ENCODE measurements around the gene MRPL33. TPM values are rescaled to one million over a fixed set of nuclear protein-coding genes. Genes with fewer than 3 reads are reported as not detected.

Gene MRPL33
- polyA plus RNA-seq, 1 of the 3 experiments (the other 2 are of a cell fraction), result 132 TPM

GRCh38 chr2:27739058-27739373 is 32.5 kb upstream of the MRPL33 start:
- Histone ChIP-seq H3K79me2 (ENCODE audit: insufficient read depth) (no peaks in the 10 kb centered on the region), H3K4me1 (ENCODE audit: control insufficient read depth in 1 of 2, insufficient read depth in 2 of 2, low read depth in 1 of 2, low read length in 1 of 2) (peaks cover 0 to 19% of the 10 kb centered on the region in 2 experiments; a peak in 2 of 4 replicates), H3K27ac (ENCODE audit: low read depth in 2 of 2, low read length in 1 of 2) (no peak overlapping the region), H3K36me3 (replicated peaks in 1 of 2; ENCODE audit: control insufficient read depth in 1 of 2, insufficient read depth in 2 of 2, low read length in 1 of 2) (no peaks in the 10 kb centered on the region), H3K4me3 (ENCODE audit: low read depth in 2 of 2, low read length in 1 of 2) (no peak overlapping the region), H4K20me1 (ENCODE audit: insufficient read depth) (no peaks in the 10 kb centered on the region), H3K27me3 (ENCODE audit: insufficient read depth) (no peaks in the 10 kb centered on the region), H3K9ac (no peak overlapping the region), H2AFZ (ENCODE audit: low read depth) (no peak overlapping the region), H3F3A (replicated peaks; ENCODE audit: insufficient read depth) (no peaks in the 10 kb centered on the region), H3K9me3 (peaks cover under 1% of the 10 kb centered on the region; the same call in 1 of the 2 replicates), H3K9me2 (no peaks in the 10 kb centered on the region), H3K4me2 (no peak overlapping the region)
- ChIA-PET POLR2A (interaction anchor here (1.0 kb wide), 1 partner anchor 10 kb away, joined by 3 read pairs; no protein-coding TSS in a partner anchor), CTCF (interaction anchor here (1.1 to 6.0 kb wide), 6 partner anchors 11 to 36 kb away, joined by 3 to 52 read pairs (median 10); no protein-coding TSS in a partner anchor)
- 92% methylated on average over 4 of the region's 4 CpGs for WGBS (ENCODE audit: low lambda C conversion rate)
- DNase-seq, result no peak
- TF ChIP-seq ELF1 (IDR thresholded peaks at IDR 0.05) (no peak), RCOR1 (IDR thresholded peaks at IDR 0.05; ENCODE audit: low read length) (no peak), MEF2A (IDR thresholded peaks at IDR 0.05; ENCODE audit: borderline replicate concordance, low read depth) (no peak), PBX3 (IDR thresholded peaks at IDR 0.05) (no peak), RFX5 (IDR thresholded peaks at IDR 0.05; ENCODE audit: low read length) (no peak)

GRCh38 chr2:27741673-27742072 is 29.8 kb upstream of the MRPL33 start:
- ChIA-PET CTCF (interaction anchor here (1.3 to 5.4 kb wide), 3 partner anchors 12 to 655 kb away, joined by 3 to 28 read pairs (median 6); no protein-coding TSS in a partner anchor), POLR2A (no interaction called here)
- H2AFZ ChIP-seq (ENCODE audit: low read depth), result no peak overlapping the region
- no peak overlapping the region for H3K4me3 ChIP-seq (ENCODE audit: low read depth in 2 of 2, low read length in 1 of 2)
- no peaks in the 10 kb centered on the region for H3F3A ChIP-seq (replicated peaks; ENCODE audit: insufficient read depth)
- peaks cover 4% of the 10 kb centered on the region; the same call in 1 of the 2 replicates for H3K9me3 ChIP-seq
- DNase-seq, result no peak
- H3K36me3 ChIP-seq (replicated peaks in 1 of 2; ENCODE audit: control insufficient read depth in 1 of 2, insufficient read depth in 2 of 2, low read length in 1 of 2), result no peaks in the 10 kb centered on the region
- 80% methylated on average over 3 of the region's 3 CpGs for WGBS (ENCODE audit: low lambda C conversion rate)
- H3K9me2 ChIP-seq, result no peaks in the 10 kb centered on the region
- no peaks in the 10 kb centered on the region for H4K20me1 ChIP-seq (ENCODE audit: insufficient read depth)
- H3K4me2 ChIP-seq, result no peak overlapping the region
- TF ChIP-seq NFIC (IDR thresholded peaks at IDR 0.05; ENCODE audit: borderline replicate concordance) (no peak), CTCF (IDR thresholded peaks at IDR 0.05) (no peak), TAF1 (IDR thresholded peaks at IDR 0.05; ENCODE audit: borderline replicate concordance, low read depth, low read length) (no peak)
- no peaks in the 10 kb centered on the region for H3K27me3 ChIP-seq (ENCODE audit: insufficient read depth)
- H3K79me2 ChIP-seq (ENCODE audit: insufficient read depth), result no peaks in the 10 kb centered on the region
- H3K9ac ChIP-seq, result no peak overlapping the region
- H3K27ac ChIP-seq (ENCODE audit: low read depth in 2 of 2, low read length in 1 of 2), result no peak overlapping the region
- H3K4me1 ChIP-seq (ENCODE audit: control insufficient read depth in 1 of 2, insufficient read depth in 2 of 2, low read depth in 1 of 2, low read length in 1 of 2), result peaks cover 0 to 18% of the 10 kb centered on the region in 2 experiments; a peak in 2 of 4 replicates

GRCh38 chr2:27742571-27742970 is 28.9 kb upstream of the MRPL33 start:
- H3K4me1 ChIP-seq (ENCODE audit: control insufficient read depth in 1 of 2, insufficient read depth in 2 of 2, low read depth in 1 of 2, low read length in 1 of 2), result peaks cover 0 to 11% of the 10 kb centered on the region in 2 experiments; a peak in 2 of 4 replicates
- no peak overlapping the region for H3K4me3 ChIP-seq (ENCODE audit: low read depth in 2 of 2, low read length in 1 of 2)
- no peaks in the 10 kb centered on the region for H3K79me2 ChIP-seq (ENCODE audit: insufficient read depth)
- H3K4me2 ChIP-seq, result no peak overlapping the region
- ChIA-PET CTCF (interaction anchor here (1.1 to 5.4 kb wide), 4 partner anchors 11 to 654 kb away, joined by 3 to 28 read pairs (median 4); no protein-coding TSS in a partner anchor), POLR2A (no interaction called here)
- DNase-seq, result no peak
- H4K20me1 ChIP-seq (ENCODE audit: insufficient read depth), result no peaks in the 10 kb centered on the region
- H3F3A ChIP-seq (replicated peaks; ENCODE audit: insufficient read depth), result no peaks in the 10 kb centered on the region
- no peaks in the 10 kb centered on the region for H3K36me3 ChIP-seq (replicated peaks in 1 of 2; ENCODE audit: control insufficient read depth in 1 of 2, insufficient read depth in 2 of 2, low read length in 1 of 2)
- H3K27ac ChIP-seq (ENCODE audit: low read depth in 2 of 2, low read length in 1 of 2), result no peak overlapping the region
- H3K9me3 ChIP-seq, result peaks cover 4% of the 10 kb centered on the region; the same call in 1 of the 2 replicates
- H3K27me3 ChIP-seq (ENCODE audit: insufficient read depth), result no peaks in the 10 kb centered on the region
- WGBS (ENCODE audit: low lambda C conversion rate), result 96% methylated on average over 9 of the region's 9 CpGs
- no peaks in the 10 kb centered on the region for H3K9me2 ChIP-seq
- H2AFZ ChIP-seq (ENCODE audit: low read depth), result no peak overlapping the region
- no peak overlapping the region for H3K9ac ChIP-seq
- TF ChIP-seq MEF2A (IDR thresholded peaks at IDR 0.05; ENCODE audit: borderline replicate concordance, low read depth) (no peak), FOXM1 (IDR thresholded peaks at IDR 0.05; ENCODE audit: low read depth) (no peak), RFX5 (IDR thresholded peaks at IDR 0.05; ENCODE audit: low read length) (no peak), TEAD4 (IDR thresholded peaks at IDR 0.05; ENCODE audit: borderline replicate concordance, insufficient read depth) (no peak), REST (IDR thresholded peaks at IDR 0.05; ENCODE audit: low read depth, low read length) (no peak), GABPA (IDR thresholded peaks at IDR 0.05; ENCODE audit: low read depth) (no peak), PBX3 (IDR thresholded peaks at IDR 0.05) (no peak), EP300 (IDR thresholded peaks at IDR 0.05; ENCODE audit: borderline replicate concordance in 1 of 2, low read depth in 1 of 2, low read length in 1 of 2) (no peak)

All from SK-N-SH (cell line).